ENCODE results near the gene DUSP3.

DUSP3 gene

GRCh38 chr17:43810226-43810715, 31.5 kb upstream of the DUSP3 start:
- H3K79me2 ChIP-seq (ENCODE audit: insufficient read depth, low read length), result no peaks in the 10 kb centered on the region
- H3K36me3 ChIP-seq (ENCODE audit: insufficient read depth, low read length), result no peaks in the 10 kb centered on the region
- H3K27me3 ChIP-seq (ENCODE audit: insufficient read depth, low read length, poor library complexity), result peaks cover 24% of the 10 kb centered on the region
- no peaks in the 10 kb centered on the region for H3K9me3 ChIP-seq (ENCODE audit: insufficient read depth, low read length, severe bottlenecking)
- DNase-seq (no peak), ATAC-seq (ENCODE audit: insufficient read depth, low read depth) (no peak)
- H3K9ac ChIP-seq (ENCODE audit: low read depth, low read length), result no peak overlapping the region
- H2AFZ ChIP-seq (ENCODE audit: low read depth, low read length), result no peak overlapping the region
- H4K20me1 ChIP-seq (ENCODE audit: insufficient read depth, low read length), result no peaks in the 10 kb centered on the region
- H3K4me2 ChIP-seq (ENCODE audit: insufficient read depth, low read length), result no peak overlapping the region
- no peak overlapping the region for H3K4me3 ChIP-seq (ENCODE audit: low read depth in 1 of 2, low read length in 2 of 2)
- H3K27ac ChIP-seq (ENCODE audit: low read length), result no peak overlapping the region
- no peaks in the 10 kb centered on the region for H3K4me1 ChIP-seq (ENCODE audit: insufficient read depth, low read length)
- TF ChIP-seq EZH2 (IDR thresholded peaks at IDR 0.05; ENCODE audit: borderline replicate concordance, low read depth, low read length, severe bottlenecking), result no peak
- no peak for TF ChIP-seq CTCF (IDR thresholded peaks at IDR 0.05; ENCODE audit: borderline replicate concordance, extremely low read depth, low read length, poor library complexity, severe bottlenecking)

GRCh38 chr17:43809121-43809520, 30.3 kb upstream of the DUSP3 start:
- no peak for DNase-seq
- no peak for TF ChIP-seq CTCF (IDR thresholded peaks at IDR 0.05; ENCODE audit: borderline replicate concordance, extremely low read depth, low read length, poor library complexity, severe bottlenecking)
- TF ChIP-seq EZH2 (IDR thresholded peaks at IDR 0.05; ENCODE audit: borderline replicate concordance, low read depth, low read length, severe bottlenecking), result no peak
- Histone ChIP-seq H3K27ac (ENCODE audit: low read length) (no peak overlapping the region), H4K20me1 (ENCODE audit: insufficient read depth, low read length) (no peaks in the 10 kb centered on the region), H3K4me3 (ENCODE audit: low read depth in 1 of 2, low read length in 2 of 2) (no peak overlapping the region), H3K4me1 (ENCODE audit: insufficient read depth, low read length) (no peaks in the 10 kb centered on the region), H3K27me3 (ENCODE audit: insufficient read depth, low read length, poor library complexity) (peaks cover 29% of the 10 kb centered on the region), H3K4me2 (ENCODE audit: insufficient read depth, low read length) (no peak overlapping the region), H3K36me3 (ENCODE audit: insufficient read depth, low read length) (no peaks in the 10 kb centered on the region), H3K79me2 (ENCODE audit: insufficient read depth, low read length) (no peaks in the 10 kb centered on the region), H3K9ac (ENCODE audit: low read depth, low read length) (no peak overlapping the region), H3K9me3 (ENCODE audit: insufficient read depth, low read length, severe bottlenecking) (no peaks in the 10 kb centered on the region), H2AFZ (ENCODE audit: low read depth, low read length) (no peak overlapping the region)
- ATAC-seq (ENCODE audit: insufficient read depth, low read depth), result no peak

GRCh38 chr17:43808076-43808475, 29.3 kb upstream of the DUSP3 start:
- H3K9ac ChIP-seq (ENCODE audit: low read depth, low read length), result no peak overlapping the region
- H3K4me2 ChIP-seq (ENCODE audit: insufficient read depth, low read length), result no peak overlapping the region
- H2AFZ ChIP-seq (ENCODE audit: low read depth, low read length), result no peak overlapping the region
- no peak for DNase-seq
- no peak for ATAC-seq (ENCODE audit: insufficient read depth, low read depth)
- no peaks in the 10 kb centered on the region for H3K9me3 ChIP-seq (ENCODE audit: insufficient read depth, low read length, severe bottlenecking)
- no peaks in the 10 kb centered on the region for H3K79me2 ChIP-seq (ENCODE audit: insufficient read depth, low read length)
- TF ChIP-seq CTCF (IDR thresholded peaks at IDR 0.05; ENCODE audit: borderline replicate concordance, extremely low read depth, low read length, poor library complexity, severe bottlenecking) (no peak), EZH2 (IDR thresholded peaks at IDR 0.05; ENCODE audit: borderline replicate concordance, low read depth, low read length, severe bottlenecking) (no peak)
- H3K4me1 ChIP-seq (ENCODE audit: insufficient read depth, low read length), result no peaks in the 10 kb centered on the region
- H4K20me1 ChIP-seq (ENCODE audit: insufficient read depth, low read length), result no peaks in the 10 kb centered on the region
- no peak overlapping the region for H3K4me3 ChIP-seq (ENCODE audit: low read depth in 1 of 2, low read length in 2 of 2)
- no peak overlapping the region for H3K27ac ChIP-seq (ENCODE audit: low read length)
- H3K36me3 ChIP-seq (ENCODE audit: insufficient read depth, low read length), result no peaks in the 10 kb centered on the region
- H3K27me3 ChIP-seq (ENCODE audit: insufficient read depth, low read length, poor library complexity), result peaks cover 36% of the 10 kb centered on the region

- H3K79me2 ChIP-seq (ENCODE audit: insufficient read depth, low read length), result no peaks in the 10 kb centered on the region
- H3K4me3 ChIP-seq (ENCODE audit: low read depth in 1 of 2, low read length in 2 of 2), result no peak overlapping the region
- no peaks in the 10 kb centered on the region for H3K4me1 ChIP-seq (ENCODE audit: insufficient read depth, low read length)
- H3K9ac ChIP-seq (ENCODE audit: low read depth, low read length), result no peak overlapping the region
- H3K27ac ChIP-seq (ENCODE audit: low read length), result no peak overlapping the region
- H3K9me3 ChIP-seq (ENCODE audit: insufficient read depth, low read length, severe bottlenecking), result no peaks in the 10 kb centered on the region
- no peak for DNase-seq
- H3K36me3 ChIP-seq (ENCODE audit: insufficient read depth, low read length), result no peaks in the 10 kb centered on the region
- no peak overlapping the region for H3K4me2 ChIP-seq (ENCODE audit: insufficient read depth, low read length)
- no peaks in the 10 kb centered on the region for H4K20me1 ChIP-seq (ENCODE audit: insufficient read depth, low read length)
- peaks cover 41% of the 10 kb centered on the region for H3K27me3 ChIP-seq (ENCODE audit: insufficient read depth, low read length, poor library complexity)
- no peak overlapping the region for H2AFZ ChIP-seq (ENCODE audit: low read depth, low read length)
- no peak for ATAC-seq (ENCODE audit: insufficient read depth, low read depth)
- no peak for TF ChIP-seq CTCF (IDR thresholded peaks at IDR 0.05; ENCODE audit: borderline replicate concordance, extremely low read depth, low read length, poor library complexity, severe bottlenecking)
- no peak for TF ChIP-seq EZH2 (IDR thresholded peaks at IDR 0.05; ENCODE audit: borderline replicate concordance, low read depth, low read length, severe bottlenecking)
Observed at GRCh38 chr17:43805117-43805516, 26.3 kb upstream of the DUSP3 start.

All from DND-41 (cell line).